ENCODE measurements around the gene SPDYC. TPM values are rescaled to one million over a fixed set of nuclear protein-coding genes. Genes with fewer than 3 reads are reported as not detected.
A peak's percentile ranks its signal among the peaks of the same experiment; 100 is the strongest.

SPDYC gene
- total RNA-seq, 2 experiments from 2014 or later = not detected

DNA sequence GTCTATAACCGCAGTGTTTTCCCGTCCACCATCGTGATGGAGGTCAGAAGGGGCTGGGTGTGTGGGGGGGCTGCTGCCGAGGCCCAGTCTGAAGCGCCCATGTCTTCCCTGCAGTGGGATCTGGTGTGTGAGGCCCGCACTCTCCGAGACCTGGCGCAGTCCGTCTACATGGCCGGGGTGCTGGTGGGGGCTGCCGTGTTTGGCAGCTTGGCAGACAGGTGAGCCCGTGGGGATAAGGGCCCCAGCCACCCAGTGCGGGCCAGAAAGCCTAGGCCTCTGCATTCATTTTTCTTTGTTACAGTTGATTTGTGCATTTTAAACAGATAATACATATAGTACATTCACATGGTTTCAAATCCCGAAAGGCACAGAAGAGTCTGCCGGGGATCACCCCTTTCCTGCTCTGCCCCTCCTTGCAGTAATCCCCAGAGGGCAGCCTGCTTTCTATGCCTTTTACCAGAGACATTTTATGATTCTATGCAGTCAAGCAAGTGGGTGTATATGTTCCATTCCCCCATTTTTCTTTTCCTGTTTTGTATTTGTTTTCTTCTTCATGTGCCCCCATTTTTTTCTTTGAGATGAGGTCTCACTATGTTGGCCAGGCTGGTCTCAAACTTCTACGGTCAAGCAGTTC lies 44.3 kb downstream of the SPDYC start:
- H3K9me3 Mint-ChIP-seq = no peaks in the 10 kb centered on the region
- no peak overlapping the region for H3K4me3 Mint-ChIP-seq
- peaks cover 16% of the 10 kb centered on the region for H3K36me3 Mint-ChIP-seq (ENCODE audit: low read depth)
- CTCF ChIA-PET = interaction anchor here (0.9 kb wide), 1 partner anchor 101 kb away, joined by 4 read pairs; the partner anchor contains the start of gene CDC42EP2
- H3K27ac Mint-ChIP-seq = no peak overlapping the region
- H3K4me1 Mint-ChIP-seq = peaks cover 24% of the 10 kb centered on the region
- H3K27me3 Mint-ChIP-seq = peaks cover 2% of the 10 kb centered on the region
- POLR2A ChIA-PET = interaction anchor here (1.6 kb wide), 1 partner anchor 48 kb away, joined by 5 read pairs; the partner anchor contains the start of gene POLA2
- DNase-seq = no peak

DNA sequence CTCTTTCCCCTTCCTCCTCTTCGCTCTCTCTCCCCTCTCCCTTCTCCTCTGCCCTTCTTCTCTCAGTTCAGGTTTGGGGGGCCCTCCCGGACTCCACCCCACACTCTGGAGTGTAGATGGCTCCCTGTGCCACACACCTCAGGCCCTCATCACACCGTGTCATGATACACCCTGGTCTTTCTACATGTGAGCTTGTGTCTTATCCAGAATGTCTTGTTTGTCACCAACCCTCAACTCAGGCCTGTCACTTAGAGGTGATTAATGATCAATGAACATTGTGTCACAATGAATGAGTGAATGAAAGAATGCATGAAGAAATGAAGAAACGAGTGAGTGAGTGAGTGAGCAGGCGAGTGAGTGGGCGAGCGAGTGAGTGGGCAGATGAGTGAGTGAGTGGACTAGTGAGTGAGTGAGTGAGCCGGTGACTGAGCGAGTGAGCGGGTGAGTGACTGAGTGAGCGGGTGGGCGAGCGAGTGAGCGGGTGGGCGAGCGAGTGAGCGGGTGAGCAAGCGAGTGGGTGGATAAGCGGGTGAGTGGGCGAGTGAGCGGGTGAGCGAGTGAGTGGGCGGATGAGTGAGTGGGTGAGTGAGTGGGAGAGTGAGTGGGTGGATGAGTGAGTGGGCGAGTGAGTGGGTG lies 45.5 kb downstream of the SPDYC start:
- POLR2A ChIA-PET = interaction anchor here (1.6 kb wide), 1 partner anchor 46 kb away, joined by 5 read pairs; the partner anchor contains the start of gene POLA2
- no peak for DNase-seq

GRCh38 chr11:65216830-65217229 lies 46.8 kb downstream of the SPDYC start:
- CTCF ChIA-PET = no interaction called here

More for the DNA sequence above, 45.5 kb downstream of the SPDYC start:
- no peak overlapping the region for H3K4me3 Mint-ChIP-seq
- H3K9me3 Mint-ChIP-seq = no peaks in the 10 kb centered on the region
- peaks cover 10% of the 10 kb centered on the region for H3K36me3 Mint-ChIP-seq (ENCODE audit: low read depth)
- H3K27me3 Mint-ChIP-seq = peaks cover 2% of the 10 kb centered on the region
- H3K27ac Mint-ChIP-seq = no peak overlapping the region
- H3K4me1 Mint-ChIP-seq = peaks cover 32% of the 10 kb centered on the region
- CTCF ChIA-PET = interaction anchor here (0.9 kb wide), 1 partner anchor 99 kb away, joined by 4 read pairs; the partner anchor contains the start of gene CDC42EP2

DNA sequence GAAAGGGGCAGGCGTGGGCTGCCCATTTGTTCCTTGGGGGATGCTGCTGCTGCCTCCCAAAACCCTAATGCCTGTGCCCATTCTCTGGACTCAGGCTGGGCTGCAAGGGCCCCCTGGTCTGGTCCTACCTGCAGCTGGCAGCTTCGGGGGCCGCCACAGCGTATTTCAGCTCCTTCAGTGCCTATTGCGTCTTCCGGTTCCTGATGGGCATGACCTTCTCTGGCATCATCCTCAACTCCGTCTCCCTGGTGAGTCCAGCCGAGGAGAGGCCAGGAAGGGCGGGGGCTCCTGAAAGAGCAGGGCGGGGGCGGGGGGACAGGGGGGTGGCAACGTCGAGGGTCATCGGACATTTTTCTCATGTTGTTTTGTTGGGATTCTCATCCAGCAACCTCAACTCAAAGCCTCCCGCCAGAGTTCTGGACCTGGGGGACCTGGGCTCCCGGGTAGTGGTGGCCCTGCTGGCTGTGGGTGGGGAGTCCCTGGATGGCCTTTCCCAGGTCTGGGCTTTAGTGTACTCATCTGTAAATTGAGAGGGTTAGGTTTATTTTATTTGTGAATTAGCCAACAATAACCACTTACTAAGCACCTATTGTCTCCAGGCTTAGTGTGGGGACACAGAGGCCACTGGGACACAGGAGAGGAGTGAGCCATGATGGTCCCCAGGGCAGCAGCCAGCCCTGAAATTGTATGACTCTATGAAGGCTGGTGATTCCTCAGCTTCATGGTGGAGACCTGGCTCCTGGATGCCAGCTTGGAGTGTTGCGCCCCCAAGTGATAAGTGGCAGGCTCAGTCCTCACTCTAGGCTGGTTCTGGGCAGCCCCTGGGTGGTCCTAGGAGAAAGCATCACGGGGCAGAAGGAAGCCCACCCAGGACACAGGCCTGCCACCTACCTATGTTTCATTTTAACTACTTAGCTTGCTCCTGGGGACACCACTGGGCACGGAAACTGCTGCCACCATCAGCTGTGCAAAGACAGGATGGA lies 47.7 kb downstream of the SPDYC start:
- ChIA-PET POLR2A (interaction anchor here (2.8 kb wide), 1 partner anchor 44 kb away, joined by 10 read pairs; the partner anchor contains the start of gene POLA2), CTCF (no interaction called here)
- no peak for DNase-seq
- Mint-ChIP-seq H3K36me3 (ENCODE audit: low read depth) (peaks cover 3% of the 10 kb centered on the region), H3K27me3 (peaks cover 2% of the 10 kb centered on the region), H3K9me3 (no peaks in the 10 kb centered on the region), H3K4me3 (no peak overlapping the region), H3K4me1 (peaks cover 36% of the 10 kb centered on the region), H3K27ac (no peak overlapping the region)

More at GRCh38 chr11:65216830-65217229, 46.8 kb downstream of the SPDYC start:
- Mint-ChIP-seq H3K27me3 (peaks cover 2% of the 10 kb centered on the region), H3K4me3 (no peak overlapping the region), H3K4me1 (peaks cover 32% of the 10 kb centered on the region), H3K9me3 (no peaks in the 10 kb centered on the region), H3K36me3 (ENCODE audit: low read depth) (peaks cover 3% of the 10 kb centered on the region), H3K27ac (no peak overlapping the region)
- POLR2A ChIA-PET = no interaction called here
- DNase-seq = no peak

- Mint-ChIP-seq H3K27me3 (peaks cover 4% of the 10 kb centered on the region), H3K27ac (no peak overlapping the region), H3K4me3 (no peak overlapping the region), H3K9me3 (no peaks in the 10 kb centered on the region), H3K4me1 (peaks cover 35% of the 10 kb centered on the region), H3K36me3 (ENCODE audit: low read depth) (no peaks in the 10 kb centered on the region)
- CTCF ChIA-PET = interaction anchor here (1.6 kb wide), 1 partner anchor 13 kb away, joined by 4 read pairs; no protein-coding TSS in a partner anchor
- POLR2A ChIA-PET = interaction anchor here (2.8 kb wide), 1 partner anchor 44 kb away, joined by 10 read pairs; the partner anchor contains the start of gene POLA2
- no peak for DNase-seq
These were observed 48.4 kb downstream of the SPDYC start for GRCh38 chr11:65218446-65218845.

GRCh38 chr11:65219930-65220213 lies 49.8 kb downstream of the SPDYC start:
- Mint-ChIP-seq H3K27me3 (peaks cover 7% of the 10 kb centered on the region), H3K36me3 (ENCODE audit: low read depth) (no peaks in the 10 kb centered on the region), H3K4me3 (no peak overlapping the region), H3K4me1 (peaks cover 26% of the 10 kb centered on the region), H3K27ac (peak overlapping the region; percentile 26), H3K9me3 (no peaks in the 10 kb centered on the region)
- POLR2A ChIA-PET = interaction anchor here (2.8 kb wide), 1 partner anchor 42 kb away, joined by 10 read pairs; the partner anchor contains the start of gene POLA2
- CTCF ChIA-PET = interaction anchor here (0.7 to 1.6 kb wide), 4 partner anchors 14 to 110 kb away, joined by 3 to 5 read pairs (median 4); no protein-coding TSS in a partner anchor
- no peak for DNase-seq

- DNase-seq = no peak
These were observed 51.0 kb downstream of the SPDYC start for GRCh38 chr11:65221026-65221425.

More at GRCh38 chr11:65221026-65221425, 51.0 kb downstream of the SPDYC start:
- Mint-ChIP-seq H3K27me3 (peaks cover 15% of the 10 kb centered on the region), H3K9me3 (no peaks in the 10 kb centered on the region), H3K36me3 (ENCODE audit: low read depth) (no peaks in the 10 kb centered on the region), H3K4me1 (peaks cover 31% of the 10 kb centered on the region), H3K27ac (no peak overlapping the region), H3K4me3 (no peak overlapping the region)
- POLR2A ChIA-PET = interaction anchor here (1.6 to 2.8 kb wide), 2 partner anchors 41 kb away, joined by 7 to 10 read pairs; partner anchors contain the start of gene POLA2
- CTCF ChIA-PET = no interaction called here

Other genes with a start within 250 kb of the SPDYC start
- gene PPP2R5B, start 245.5 kb upstream of the SPDYC start, total RNA-seq = 10 to 100 TPM; 19.8 to 21.1 TPM
- gene GPHA2, start 234.3 kb upstream of the SPDYC start, total RNA-seq = not detected
- under 1 TPM; 0.15 to 0.33 TPM for gene MAJIN, start 198.1 kb upstream of the SPDYC start, total RNA-seq
- gene BATF2, start 173.3 kb upstream of the SPDYC start, total RNA-seq = under 1 TPM; 0.30 to 0.53 TPM
- gene ARL2, start 156.1 kb upstream of the SPDYC start, total RNA-seq = 10 to 100 TPM; 58.5 to 59.4 TPM
- 10 to 100 TPM; 24.3 to 24.6 TPM for gene SNX15, start 142.8 kb upstream of the SPDYC start, total RNA-seq
- 10 to 100 TPM; 24.2 to 24.8 TPM for gene SAC3D1, start 129.0 kb upstream of the SPDYC start, total RNA-seq
- gene NAALADL1, start 111.7 kb upstream of the SPDYC start, total RNA-seq = 10 to 100 TPM; 13.6 to 16.8 TPM
- 100 to 1,000 TPM in 1 of 2 experiments, 10 to 100 TPM in 1; 98.2 to 104 TPM for gene CDCA5, start 86.2 kb upstream of the SPDYC start, total RNA-seq
- 10 to 100 TPM; 30.1 to 31.6 TPM for gene ZFPL1, start 86.0 kb upstream of the SPDYC start, total RNA-seq
- 100 to 1,000 TPM; 117 to 123 TPM for gene VPS51, start 74.0 kb upstream of the SPDYC start, total RNA-seq
- gene TM7SF2, start 58.4 kb upstream of the SPDYC start, total RNA-seq = 10 to 100 TPM; 27.2 to 28.4 TPM
- 1 to 10 TPM; 8.1 to 8.6 TPM for gene ZNHIT2, start 52.5 kb upstream of the SPDYC start, total RNA-seq
- gene FAU, start 48.1 kb upstream of the SPDYC start, total RNA-seq = 1,000 to 10,000 TPM in 1 of 2 experiments, 100 to 1,000 TPM in 1; 995 to 1,031 TPM
- gene MRPL49, start 47.9 kb upstream of the SPDYC start, total RNA-seq = 10 to 100 TPM; 36.5 to 37.4 TPM
- 10 to 100 TPM; 39.4 to 42.2 TPM for gene SYVN1, start 35.7 kb upstream of the SPDYC start, total RNA-seq
- gene CAPN1, start 11.7 kb downstream of the SPDYC start, total RNA-seq = 100 to 1,000 TPM; 164 to 167 TPM
- gene POLA2, start 91.7 kb downstream of the SPDYC start, total RNA-seq = 10 to 100 TPM; 42.0 to 51.1 TPM
- under 1 TPM; 0.38 to 0.70 TPM for gene CDC42EP2, start 144.6 kb downstream of the SPDYC start, total RNA-seq
- gene DPF2, start 163.6 kb downstream of the SPDYC start, total RNA-seq = 10 to 100 TPM; 80.7 to 82.0 TPM
- under 1 TPM; 0.58 to 0.88 TPM for gene TIGD3, start 184.5 kb downstream of the SPDYC start, total RNA-seq
- 10 to 100 TPM; 19.4 to 19.8 TPM for gene SLC25A45, start 212.4 kb downstream of the SPDYC start, total RNA-seq
- gene FRMD8, start 216.4 kb downstream of the SPDYC start, total RNA-seq = 10 to 100 TPM; 53.9 to 61.3 TPM

Measured in activated CD4-positive, alpha-beta memory T cell treated with anti-CD3 and anti-CD28 coated beads, Interleukin-2, amount 10 ng/mL, durations not matched to agents 7 days and 5 days (primary cell).